NCI-H1694 (cell line): ENCODE results near the gene ARHGAP12.

Experiments
- DNase-seq: peaks from one replicate; lab custom pipeline; 2025; lab: John Stamatoyannopoulos, UW

ARHGAP12 gene

GRCh38 chr10:31768467-31768866 is 160.2 kb downstream of the ARHGAP12 start:
- no peak for DNase-seq

- DNase-seq = no peak
These were observed 163.1 kb downstream of the ARHGAP12 start for GRCh38 chr10:31765541-31765940.

- DNase-seq = no peak
These were observed 166.3 kb downstream of the ARHGAP12 start for GRCh38 chr10:31762316-31762715.

- DNase-seq = no peak
These were observed 167.5 kb downstream of the ARHGAP12 start for GRCh38 chr10:31761156-31761555.

GRCh38 chr10:31760674-31761081 is 168.0 kb downstream of the ARHGAP12 start:
- no peak for DNase-seq

- DNase-seq = peak; percentile 95
These were observed 168.6 kb downstream of the ARHGAP12 start for GRCh38 chr10:31759799-31760626.

- DNase-seq = no peak
These were observed 169.4 kb downstream of the ARHGAP12 start for GRCh38 chr10:31759124-31759798.

- no peak for DNase-seq
These were observed 170.1 kb downstream of the ARHGAP12 start for GRCh38 chr10:31758495-31758894.

GRCh38 chr10:31757831-31758230 is 170.8 kb downstream of the ARHGAP12 start:
- no peak for DNase-seq

- DNase-seq = peak; percentile 17
These were observed 171.2 kb downstream of the ARHGAP12 start for GRCh38 chr10:31757386-31757791.

GRCh38 chr10:31756729-31757110 is 171.9 kb downstream of the ARHGAP12 start:
- DNase-seq = no peak

GRCh38 chr10:31756101-31756728 is 172.4 kb downstream of the ARHGAP12 start:
- DNase-seq = no peak
